Coronary artery (tissue), 2 donors: ENCODE data around the gene IL16.

Source experiments
- DNase-seq: peaks from one replicate; pipeline ENCODE4 v3.0.0-alpha.2; 2017; ENCODE audit warnings: low spot score
- H3K27ac ChIP-seq, 2 donors: fragments of 200-600 bp; sonication (generic); one replicate each; pipeline ENCODE4 v1.5.1; 2016 to 2019
- H3K4me3 ChIP-seq: fragments of 200-600 bp; sonication (generic); 2 replicates; pipeline ENCODE4 v1.5.1; 2016; ENCODE audit warnings: mild to moderate bottlenecking, moderate library complexity
- TF ChIP-seq, protein P1 (sequence below): fragments of 200-600 bp; sonication (generic); IDR thresholded peaks from one replicate; pipeline ENCODE4 v1.5.1; 2019; ENCODE audit warnings: antibody characterized with exemption

IL16 gene

DNA sequence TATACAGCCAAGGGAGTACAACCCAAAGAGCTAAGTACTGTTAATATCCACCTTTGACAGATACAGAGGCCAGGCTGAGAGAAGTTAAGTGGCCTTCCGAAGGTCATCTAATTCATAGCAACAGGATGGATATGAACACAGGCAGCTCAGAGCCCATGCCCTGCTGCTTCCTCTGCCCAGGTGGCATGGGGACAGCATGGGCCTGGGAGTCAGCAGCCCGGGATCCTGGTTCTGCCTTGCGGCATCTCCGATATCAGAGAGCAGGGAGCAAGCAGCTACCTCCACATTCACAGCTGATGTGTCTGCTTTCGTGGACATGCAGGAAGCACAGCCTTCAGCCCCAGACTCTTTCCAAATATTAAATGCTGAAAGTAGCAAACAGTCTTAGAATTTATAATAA, 71.7 kb downstream of the IL16 start:
- DNase-seq = no peak

DNA sequence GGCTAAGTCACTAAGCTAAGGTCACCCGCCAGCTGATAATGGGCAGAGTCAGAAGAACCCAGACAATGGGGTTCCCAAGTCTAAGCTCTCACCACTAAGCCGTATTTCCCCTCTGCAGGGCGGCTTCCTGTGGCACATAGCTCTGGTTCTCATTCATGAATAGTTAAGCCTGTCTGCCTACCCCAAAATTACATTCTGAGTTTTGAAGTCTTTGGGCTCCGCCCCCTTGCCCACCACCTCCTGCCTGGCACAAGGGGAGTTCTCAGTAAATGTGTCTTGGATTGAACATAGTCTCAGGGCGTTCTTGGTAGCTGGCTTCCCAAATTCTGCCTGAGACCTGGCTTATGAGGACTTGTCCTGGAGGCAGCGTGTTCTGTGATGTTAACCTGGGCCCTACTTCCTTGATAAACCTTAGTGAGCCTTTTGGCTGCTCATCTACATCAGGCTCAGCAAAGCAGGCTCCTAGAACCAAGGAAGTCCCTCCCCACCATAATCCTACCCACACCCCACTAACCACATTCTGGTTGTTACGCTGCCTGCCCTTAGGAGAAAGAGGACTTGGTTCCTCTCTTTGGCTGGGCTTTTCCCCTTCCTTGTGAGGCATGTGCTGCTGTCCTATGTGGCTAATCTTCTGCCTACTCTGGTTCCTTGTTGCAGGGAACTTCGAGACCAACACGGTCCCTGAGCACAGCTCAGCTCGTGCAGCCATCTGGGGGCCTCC, 72.4 kb downstream of the IL16 start:
- TF ChIP-seq, protein P1, sequence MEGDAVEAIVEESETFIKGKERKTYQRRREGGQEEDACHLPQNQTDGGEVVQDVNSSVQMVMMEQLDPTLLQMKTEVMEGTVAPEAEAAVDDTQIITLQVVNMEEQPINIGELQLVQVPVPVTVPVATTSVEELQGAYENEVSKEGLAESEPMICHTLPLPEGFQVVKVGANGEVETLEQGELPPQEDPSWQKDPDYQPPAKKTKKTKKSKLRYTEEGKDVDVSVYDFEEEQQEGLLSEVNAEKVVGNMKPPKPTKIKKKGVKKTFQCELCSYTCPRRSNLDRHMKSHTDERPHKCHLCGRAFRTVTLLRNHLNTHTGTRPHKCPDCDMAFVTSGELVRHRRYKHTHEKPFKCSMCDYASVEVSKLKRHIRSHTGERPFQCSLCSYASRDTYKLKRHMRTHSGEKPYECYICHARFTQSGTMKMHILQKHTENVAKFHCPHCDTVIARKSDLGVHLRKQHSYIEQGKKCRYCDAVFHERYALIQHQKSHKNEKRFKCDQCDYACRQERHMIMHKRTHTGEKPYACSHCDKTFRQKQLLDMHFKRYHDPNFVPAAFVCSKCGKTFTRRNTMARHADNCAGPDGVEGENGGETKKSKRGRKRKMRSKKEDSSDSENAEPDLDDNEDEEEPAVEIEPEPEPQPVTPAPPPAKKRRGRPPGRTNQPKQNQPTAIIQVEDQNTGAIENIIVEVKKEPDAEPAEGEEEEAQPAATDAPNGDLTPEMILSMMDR = no peak
- no peak for DNase-seq
- no peak overlapping the region for H3K27ac ChIP-seq
- no peak overlapping the region for H3K4me3 ChIP-seq

More for the DNA sequence above, 71.7 kb downstream of the IL16 start:
- TF ChIP-seq, protein P1 = no peak
- Histone ChIP-seq H3K4me3 (no peak overlapping the region), H3K27ac (no peak overlapping the region)

DNA sequence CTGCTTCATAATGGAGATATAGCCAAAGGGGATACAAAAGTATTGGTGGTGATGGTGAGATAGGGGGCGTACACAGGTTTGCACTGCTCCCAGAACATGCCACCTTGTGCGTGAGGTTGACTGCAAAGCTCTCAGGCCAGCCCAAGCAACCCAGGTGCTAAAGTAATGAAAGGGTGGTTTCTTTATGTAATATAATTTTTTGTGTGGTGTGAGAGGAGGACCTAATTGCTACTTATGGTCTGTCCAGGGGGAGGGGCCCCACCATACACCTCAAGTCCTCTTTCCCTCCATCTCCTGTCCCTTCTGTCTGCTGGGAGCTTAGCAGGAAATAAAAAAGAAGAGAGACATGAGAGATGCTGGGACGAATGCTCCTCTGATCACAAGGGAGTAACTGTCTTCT, 73.5 kb downstream of the IL16 start:
- no peak for DNase-seq
- H3K27ac ChIP-seq = no peak overlapping the region
- TF ChIP-seq, protein P1 = no peak
- H3K4me3 ChIP-seq = no peak overlapping the region

DNA sequence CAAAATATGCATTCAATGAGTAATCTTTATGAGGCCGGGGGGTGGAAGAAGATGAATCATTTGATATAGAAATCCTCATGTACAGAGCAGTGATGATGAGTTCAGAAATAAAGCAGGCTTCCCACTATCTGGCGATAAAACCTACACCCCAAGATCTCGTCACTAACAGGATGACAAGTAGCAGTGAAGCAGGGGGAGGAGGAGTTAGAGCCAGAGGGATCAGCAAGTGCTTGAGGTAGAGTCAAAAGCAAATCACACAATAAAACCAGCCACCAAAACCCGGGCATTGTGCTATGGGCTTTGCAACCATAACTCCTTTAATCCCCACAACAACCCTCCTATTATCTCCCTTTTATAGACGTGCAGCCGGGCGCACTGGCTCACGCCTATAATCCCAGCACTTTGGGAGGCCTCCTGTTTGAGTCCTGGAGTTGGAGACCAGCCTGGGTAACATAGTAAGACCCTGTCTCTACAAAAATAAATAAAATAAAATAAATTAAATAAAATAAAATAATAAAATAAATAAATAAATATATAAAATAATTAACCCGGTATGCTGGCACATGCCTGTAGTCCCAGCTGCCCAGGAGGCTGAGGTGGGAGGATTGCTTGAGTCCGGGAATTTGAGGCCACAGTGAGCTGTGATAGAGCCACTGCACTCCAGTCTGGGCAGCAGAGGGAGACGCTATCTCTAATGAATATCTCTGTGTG, 74.3 kb downstream of the IL16 start:
- H3K4me3 ChIP-seq = no peak overlapping the region
- H3K27ac ChIP-seq = no peak overlapping the region
- TF ChIP-seq, protein P1 = no peak
- DNase-seq = no peak

DNA sequence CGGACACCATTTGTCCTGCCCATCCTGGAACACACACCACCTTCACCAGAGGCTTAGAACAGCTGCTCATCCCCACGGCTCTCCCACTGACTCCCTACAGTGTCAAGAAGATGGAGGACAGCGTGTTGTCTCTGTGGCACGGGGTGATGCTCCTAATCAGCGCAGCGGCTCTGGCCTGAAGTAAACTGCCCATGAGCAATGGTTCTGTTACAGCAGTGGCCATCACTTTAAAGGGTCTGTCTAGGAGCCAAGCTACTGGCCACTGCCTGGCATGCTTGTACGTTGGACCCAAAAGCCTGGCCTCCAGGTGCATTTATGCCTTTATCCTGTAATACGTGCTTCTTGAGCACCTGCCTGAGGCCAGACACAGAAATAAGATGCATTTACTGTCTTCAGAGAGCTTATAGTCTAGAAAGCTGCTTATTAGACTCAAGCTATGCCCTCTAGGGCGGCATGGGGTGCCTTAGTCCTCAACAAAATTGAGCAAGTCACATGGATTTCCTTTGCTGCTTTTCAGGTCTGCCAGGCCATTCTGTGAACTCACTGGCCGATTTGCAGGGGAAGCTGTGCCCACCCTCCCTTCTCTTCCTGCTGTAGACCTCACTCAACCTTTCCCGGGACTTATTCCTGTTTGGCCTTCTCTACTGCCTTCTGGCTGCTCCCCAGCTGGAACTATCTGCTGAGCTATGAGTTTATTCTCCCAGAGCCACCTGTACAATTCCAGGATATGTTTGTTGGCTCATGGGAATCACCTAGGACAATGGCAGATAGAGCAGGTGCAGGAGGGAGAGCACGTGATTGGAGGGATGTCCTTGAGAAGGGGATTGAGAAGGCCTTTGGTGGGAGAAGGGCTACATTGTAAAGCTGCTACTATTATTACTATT, 75.3 kb downstream of the IL16 start:
- H3K27ac ChIP-seq = no peak overlapping the region
- DNase-seq = no peak
- H3K4me3 ChIP-seq = no peak overlapping the region
- TF ChIP-seq, protein P1 = no peak

DNA sequence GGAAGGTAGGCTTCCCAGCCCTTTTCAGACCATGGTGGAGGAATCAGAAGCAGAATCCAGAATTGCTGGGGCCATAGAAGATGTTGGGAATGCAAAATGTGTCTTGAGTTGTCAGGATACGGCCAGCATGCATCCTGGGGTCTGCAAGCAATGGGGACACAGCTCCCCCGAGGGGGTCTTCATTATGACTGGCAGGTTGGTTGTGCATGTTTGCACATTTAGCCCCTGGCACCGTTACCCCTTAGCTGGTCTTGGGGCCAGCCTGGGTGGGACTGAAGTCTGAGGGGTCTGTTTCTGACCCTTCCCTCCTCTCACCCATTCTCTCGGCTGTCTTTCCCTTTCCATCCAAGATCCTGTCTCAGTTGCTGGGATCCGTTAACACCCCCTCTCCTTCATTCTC, 76.5 kb downstream of the IL16 start:
- DNase-seq = no peak
- Histone ChIP-seq H3K27ac (no peak overlapping the region), H3K4me3 (no peak overlapping the region)
- TF ChIP-seq, protein P1 = no peak
